BE2C (cell line): ENCODE results near the gene OR5M11.

Experiments
- DNase-seq: peaks from one replicate; pipeline ENCODE4 v3.0.0-alpha.2; 2020
- H3K27me3 ChIP-seq: fragments of 250-450 bp; sonication (Bioruptor Pico); 2 replicates; pipeline ENCODE4 v1.5.1; 2020; ENCODE audit warnings: mild to moderate bottlenecking
- H3K36me3 ChIP-seq: fragments of 250-450 bp; sonication (Bioruptor Pico); 2 replicates; pipeline ENCODE4 v1.5.1; 2020; ENCODE audit warnings: mild to moderate bottlenecking
- H3K4me1 ChIP-seq: fragments of 250-450 bp; sonication (Bioruptor Pico); 2 replicates; pipeline ENCODE4 v1.5.1; 2020
- H3K4me3 ChIP-seq: 2 replicates; pipeline ENCODE4 v1.5.1; 2011; ENCODE audit warnings: low read depth, low read length
- H3K9me3 ChIP-seq: fragments of 250-450 bp; sonication (Bioruptor Pico); 2 replicates; pipeline ENCODE4 v1.5.1; 2020
- TF ChIP-seq, protein P1 (sequence below): IDR thresholded peaks from 2 replicates; pipeline ENCODE4 v1.5.1; 2012; ENCODE audit warnings: mild to moderate bottlenecking, low read depth, low read length

OR5M11 gene

DNA sequence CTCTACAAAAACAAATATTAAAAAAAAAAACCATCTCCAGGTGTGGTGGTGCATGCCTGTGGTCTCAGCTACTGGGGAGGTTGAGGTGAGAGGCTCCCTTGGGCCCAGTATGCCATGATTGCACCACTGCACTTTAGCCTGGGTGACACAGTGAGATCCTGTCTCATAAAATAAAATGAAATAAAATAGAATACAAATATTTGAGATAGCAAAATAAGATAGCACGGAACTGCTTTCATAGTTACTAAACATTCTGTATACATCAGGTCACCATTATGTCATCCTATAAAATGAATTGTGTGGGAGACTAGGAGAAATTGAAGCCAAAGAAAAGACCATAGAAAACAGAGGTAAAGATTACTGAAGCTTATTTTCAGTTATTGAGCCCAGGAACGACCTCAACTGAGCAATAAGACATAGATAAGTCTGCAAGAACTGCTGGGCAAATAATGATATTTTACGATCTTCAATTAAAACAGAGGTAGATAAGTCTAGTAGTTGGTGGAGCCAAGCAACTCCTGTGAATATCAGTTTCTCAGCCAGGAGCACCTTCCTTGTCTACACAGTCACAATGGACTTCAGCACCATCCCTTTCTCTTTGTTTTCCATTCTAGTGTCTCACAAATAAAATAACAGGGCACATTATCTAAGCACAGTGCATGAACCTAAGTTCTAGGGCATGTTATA, 9.9 kb downstream of the OR5M11 start:
- TF ChIP-seq, protein P1, sequence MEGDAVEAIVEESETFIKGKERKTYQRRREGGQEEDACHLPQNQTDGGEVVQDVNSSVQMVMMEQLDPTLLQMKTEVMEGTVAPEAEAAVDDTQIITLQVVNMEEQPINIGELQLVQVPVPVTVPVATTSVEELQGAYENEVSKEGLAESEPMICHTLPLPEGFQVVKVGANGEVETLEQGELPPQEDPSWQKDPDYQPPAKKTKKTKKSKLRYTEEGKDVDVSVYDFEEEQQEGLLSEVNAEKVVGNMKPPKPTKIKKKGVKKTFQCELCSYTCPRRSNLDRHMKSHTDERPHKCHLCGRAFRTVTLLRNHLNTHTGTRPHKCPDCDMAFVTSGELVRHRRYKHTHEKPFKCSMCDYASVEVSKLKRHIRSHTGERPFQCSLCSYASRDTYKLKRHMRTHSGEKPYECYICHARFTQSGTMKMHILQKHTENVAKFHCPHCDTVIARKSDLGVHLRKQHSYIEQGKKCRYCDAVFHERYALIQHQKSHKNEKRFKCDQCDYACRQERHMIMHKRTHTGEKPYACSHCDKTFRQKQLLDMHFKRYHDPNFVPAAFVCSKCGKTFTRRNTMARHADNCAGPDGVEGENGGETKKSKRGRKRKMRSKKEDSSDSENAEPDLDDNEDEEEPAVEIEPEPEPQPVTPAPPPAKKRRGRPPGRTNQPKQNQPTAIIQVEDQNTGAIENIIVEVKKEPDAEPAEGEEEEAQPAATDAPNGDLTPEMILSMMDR: no peak

GRCh38 chr11:56531856-56532255, 11.2 kb downstream of the OR5M11 start:
- no peaks in the 10 kb centered on the region for H3K27me3 ChIP-seq
- DNase-seq: no peak
- H3K36me3 ChIP-seq: no peaks in the 10 kb centered on the region
- no peaks in the 10 kb centered on the region for H3K4me1 ChIP-seq
- no peaks in the 10 kb centered on the region for H3K9me3 ChIP-seq
- TF ChIP-seq, protein P1: no peak
- no peak overlapping the region for H3K4me3 ChIP-seq

More for the DNA sequence above, 9.9 kb downstream of the OR5M11 start:
- Histone ChIP-seq H3K36me3 (no peaks in the 10 kb centered on the region), H3K4me1 (no peaks in the 10 kb centered on the region), H3K9me3 (no peaks in the 10 kb centered on the region), H3K4me3 (no peak overlapping the region), H3K27me3 (no peaks in the 10 kb centered on the region)
- no peak for DNase-seq

DNA sequence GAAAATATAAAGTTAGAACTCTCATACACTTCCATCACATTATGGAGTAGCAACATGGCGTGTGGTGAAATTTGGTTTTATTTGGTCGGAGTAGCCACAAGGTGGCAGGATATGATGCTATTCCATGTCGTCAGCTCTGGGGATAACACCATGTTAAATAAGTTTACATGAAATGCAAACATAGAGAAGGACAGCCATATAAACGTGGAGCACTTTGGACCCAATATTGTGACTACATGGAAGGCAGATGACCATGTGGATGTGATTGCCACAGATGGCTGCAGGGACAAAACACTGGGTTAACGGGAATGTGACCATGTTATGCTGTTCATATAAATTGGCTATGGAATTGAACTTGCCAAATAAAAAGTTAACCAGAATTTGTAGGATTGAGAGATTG, 21.0 kb downstream of the OR5M11 start:
- no peaks in the 10 kb centered on the region for H3K9me3 ChIP-seq
- TF ChIP-seq, protein P1: no peak
- H3K27me3 ChIP-seq: no peaks in the 10 kb centered on the region
- no peak overlapping the region for H3K4me3 ChIP-seq
- DNase-seq: no peak
- no peaks in the 10 kb centered on the region for H3K36me3 ChIP-seq
- H3K4me1 ChIP-seq: no peaks in the 10 kb centered on the region

GRCh38 chr11:56513280-56513679, 29.8 kb downstream of the OR5M11 start:
- no peaks in the 10 kb centered on the region for H3K4me1 ChIP-seq
- no peak for DNase-seq
- TF ChIP-seq, protein P1: no peak
- H3K36me3 ChIP-seq: no peaks in the 10 kb centered on the region
- no peaks in the 10 kb centered on the region for H3K27me3 ChIP-seq
- no peak overlapping the region for H3K4me3 ChIP-seq
- no peaks in the 10 kb centered on the region for H3K9me3 ChIP-seq

- Histone ChIP-seq H3K9me3 (no peaks in the 10 kb centered on the region), H3K4me3 (no peak overlapping the region), H3K36me3 (no peaks in the 10 kb centered on the region), H3K4me1 (no peaks in the 10 kb centered on the region), H3K27me3 (no peaks in the 10 kb centered on the region)
- TF ChIP-seq, protein P1: no peak
- no peak for DNase-seq
These were observed 33.6 kb downstream of the OR5M11 start for GRCh38 chr11:56509439-56509838.

- DNase-seq: no peak
- Histone ChIP-seq H3K9me3 (no peaks in the 10 kb centered on the region), H3K4me3 (no peak overlapping the region), H3K4me1 (no peaks in the 10 kb centered on the region), H3K27me3 (no peaks in the 10 kb centered on the region), H3K36me3 (no peaks in the 10 kb centered on the region)
- TF ChIP-seq, protein P1: no peak
These were observed 46.0 kb downstream of the OR5M11 start for GRCh38 chr11:56497010-56497409.
